GM18867 (cell line): ENCODE measurements around the gene UAP1L1.
A peak's percentile ranks its signal among the peaks of the same experiment; 100 is the strongest.
"Not testable (repeated sequence)": the region's sequence is repeated elsewhere in the genome, so short reads cannot be mapped to it uniquely, and the experiment has no call there.

Experiments used
- ATAC-seq: cut with Tn5 transposase; IDR thresholded peaks from one replicate; pipeline ENCODE4 v1.9.1; 2021; ENCODE audit warnings: mild to moderate bottlenecking, moderate library complexity; ENCODE audit not compliant: unreplicated experiment

The UAP1L1 gene

GRCh38 chr9:137055385-137056364 is 21.6 kb upstream of the UAP1L1 start:
- ATAC-seq: no peak

- ATAC-seq: no peak
These were observed 20.4 kb upstream of the UAP1L1 start for GRCh38 chr9:137056739-137057415.

GRCh38 chr9:137057545-137057944 is 19.8 kb upstream of the UAP1L1 start:
- no peak for ATAC-seq

- ATAC-seq: no peak
These were observed 18.6 kb upstream of the UAP1L1 start for GRCh38 chr9:137058521-137059234.

- ATAC-seq: no peak
These were observed 14.9 kb upstream of the UAP1L1 start for GRCh38 chr9:137062384-137062783.

GRCh38 chr9:137062798-137063197 is 14.5 kb upstream of the UAP1L1 start:
- ATAC-seq: not testable (repeated sequence)

GRCh38 chr9:137063311-137064026 is 13.8 kb upstream of the UAP1L1 start:
- ATAC-seq: no peak

- no peak for ATAC-seq
These were observed 13.1 kb upstream of the UAP1L1 start for GRCh38 chr9:137064027-137064879.

- ATAC-seq: no peak
These were observed 12.5 kb upstream of the UAP1L1 start for GRCh38 chr9:137064880-137065164.

GRCh38 chr9:137065336-137065967 is 11.9 kb upstream of the UAP1L1 start:
- ATAC-seq: no peak

GRCh38 chr9:137066096-137066861 is 11.0 kb upstream of the UAP1L1 start:
- ATAC-seq: no peak

- ATAC-seq: peak; percentile 40
These were observed 9.3 kb upstream of the UAP1L1 start for GRCh38 chr9:137067860-137068538.

GRCh38 chr9:137068539-137069507 is 8.5 kb upstream of the UAP1L1 start:
- no peak for ATAC-seq

- peak; percentile 4 for ATAC-seq
These were observed 7.7 kb upstream of the UAP1L1 start for GRCh38 chr9:137069508-137070091.

- ATAC-seq: peak; percentile 72
These were observed 7.0 kb upstream of the UAP1L1 start, which contains the start of gene SAPCD2 for GRCh38 chr9:137070201-137070905. TSS of gene SAPCD2 (minus strand) at chr9:137070557. CDS start at chr9:137070460, 97 bp downstream.

GRCh38 chr9:137070906-137071275 is 6.4 kb upstream of the UAP1L1 start:
- ATAC-seq: no peak
